Progenitor cell of endocrine pancreas (in vitro differentiated cells): Measurements from ENCODE around the gene METRN. TPM values are rescaled to one million over a fixed set of nuclear protein-coding genes. Genes with fewer than 3 reads are reported as not detected.
A peak's percentile ranks its signal among the peaks of the same experiment; 100 is the strongest.

Source experiments
- DNase-seq: peaks from one replicate; pipeline ENCODE4 v3.0.0; 2021; ENCODE audit warnings: low spot score; ENCODE audit not compliant: unreplicated experiment
- H3K27ac Mint-ChIP-seq: 2 replicates; pipeline ENCODE4 v1.8.0; 2021; ENCODE audit warnings: mild to moderate bottlenecking, moderate library complexity, mixed read lengths
- H3K27me3 Mint-ChIP-seq: 2 replicates; pipeline ENCODE4 v1.8.0; 2021; ENCODE audit warnings: mixed read lengths
- H3K36me3 Mint-ChIP-seq: 2 replicates; pipeline ENCODE4 v1.8.0; 2022; ENCODE audit warnings: mixed read lengths; ENCODE audit not compliant: insufficient read depth
- H3K4me1 Mint-ChIP-seq: 2 replicates; pipeline ENCODE4 v1.8.0; 2021; ENCODE audit warnings: low read depth, mixed read lengths
- H3K4me3 Mint-ChIP-seq: 2 replicates; pipeline ENCODE4 v1.8.0; 2021; ENCODE audit warnings: low read depth, mild to moderate bottlenecking, moderate library complexity, mixed read lengths
- H3K9me3 Mint-ChIP-seq: 2 replicates; pipeline ENCODE4 v1.8.0; 2021; ENCODE audit warnings: low read depth, mixed read lengths
- CTCF ChIP-seq: fragments of 200-600 bp; sonication (generic); IDR thresholded peaks from one replicate; pipeline ENCODE4 v1.5.0; 2021; ENCODE audit warnings: antibody characterized with exemption, mild to moderate bottlenecking; ENCODE audit not compliant: unreplicated experiment
- total RNA-seq: library from RNA; stranded (reverse); gene quantifications from 2 replicates; pipeline ENCODE4 v1.2.1, GENCODE V29; 2021

METRN gene
- total RNA-seq, 1 donor from 2014 or later: 107 TPM

- TF ChIP-seq CTCF: no peak
- no peaks in the 10 kb centered on the region for H3K9me3 Mint-ChIP-seq
- peak overlapping the region; percentile 76 for H3K4me3 Mint-ChIP-seq
- no peaks in the 10 kb centered on the region for H3K27me3 Mint-ChIP-seq
- no peak for DNase-seq
- H3K27ac Mint-ChIP-seq: no peak overlapping the region
- no peaks in the 10 kb centered on the region for H3K36me3 Mint-ChIP-seq
- H3K4me1 Mint-ChIP-seq: peaks cover 2% of the 10 kb centered on the region
These were observed 46.3 kb upstream of the METRN start for GRCh38 chr16:668519-669171.

DNA sequence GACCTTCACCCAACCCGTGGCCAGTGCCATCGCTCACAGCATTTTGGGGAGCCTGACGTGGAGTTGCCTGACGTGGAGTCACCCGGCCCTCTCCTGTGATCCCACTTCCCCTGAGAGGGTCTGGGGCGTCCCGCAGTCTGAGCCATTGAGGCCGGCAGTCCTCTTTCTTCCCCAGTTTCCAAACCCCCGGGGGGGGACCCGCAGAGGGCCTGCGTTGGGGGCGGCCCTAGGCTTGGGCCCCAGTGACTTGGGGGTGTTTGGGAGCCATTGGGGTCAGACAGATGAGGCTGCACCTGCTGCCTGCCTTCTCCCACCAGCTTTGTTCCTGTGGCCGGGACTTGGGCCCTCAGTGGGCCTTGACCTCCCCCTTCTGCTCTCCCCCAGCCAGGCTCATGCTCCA lies 45.3 kb upstream of the METRN start:
- H3K4me1 Mint-ChIP-seq: peaks cover 2% of the 10 kb centered on the region
- H3K36me3 Mint-ChIP-seq: no peaks in the 10 kb centered on the region
- H3K9me3 Mint-ChIP-seq: no peaks in the 10 kb centered on the region
- no peak for TF ChIP-seq CTCF
- no peak for DNase-seq
- H3K27ac Mint-ChIP-seq: no peak overlapping the region
- peak overlapping the region; percentile 60 for H3K4me3 Mint-ChIP-seq
- no peaks in the 10 kb centered on the region for H3K27me3 Mint-ChIP-seq

- H3K9me3 Mint-ChIP-seq: no peaks in the 10 kb centered on the region
- H3K36me3 Mint-ChIP-seq: no peaks in the 10 kb centered on the region
- H3K27ac Mint-ChIP-seq: no peak overlapping the region
- H3K27me3 Mint-ChIP-seq: peaks cover 4% of the 10 kb centered on the region
- DNase-seq: no peak
- no peak for TF ChIP-seq CTCF
- no peak overlapping the region for H3K4me3 Mint-ChIP-seq
- H3K4me1 Mint-ChIP-seq: peaks cover 2% of the 10 kb centered on the region
These were observed 44.2 kb upstream of the METRN start for GRCh38 chr16:670485-671352.

DNA sequence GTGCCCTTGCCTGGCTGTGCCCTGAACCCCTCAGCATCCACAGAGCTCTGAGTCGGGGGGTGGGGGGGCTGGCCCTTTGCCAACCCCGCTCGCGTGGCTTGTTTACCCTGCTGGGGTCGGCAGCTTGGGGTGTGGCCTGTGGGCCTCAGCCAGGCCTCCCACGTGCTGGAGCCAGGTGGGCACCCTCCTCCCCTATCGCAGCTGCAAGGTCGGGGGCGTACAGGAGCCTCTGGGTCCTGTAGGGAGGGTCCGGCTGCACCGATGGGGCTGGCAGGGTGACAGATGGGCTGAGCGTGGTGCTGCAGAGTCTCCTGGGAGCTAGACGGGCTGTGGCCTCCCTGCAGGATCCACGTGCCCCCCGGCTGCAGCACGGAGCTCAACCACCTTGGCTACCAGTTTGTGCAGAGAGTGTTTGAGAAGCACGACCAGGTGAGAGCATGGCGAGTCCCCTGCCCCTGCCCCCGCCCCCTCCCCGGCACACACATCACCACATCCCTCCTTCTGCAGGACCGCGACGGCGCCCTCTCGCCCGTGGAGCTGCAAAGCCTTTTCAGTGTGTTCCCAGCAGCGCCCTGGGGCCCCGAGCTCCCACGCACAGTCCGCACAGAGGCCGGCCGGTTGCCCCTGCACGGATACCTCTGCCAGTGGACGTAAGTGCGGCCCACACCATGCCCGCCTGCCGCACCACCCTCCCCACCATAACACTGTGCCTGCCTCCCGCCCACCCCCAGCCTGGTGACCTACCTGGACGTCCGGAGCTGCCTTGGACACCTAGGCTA lies 43.4 kb upstream of the METRN start:
- no peak for TF ChIP-seq CTCF
- Mint-ChIP-seq H3K4me3 (no peak overlapping the region), H3K27me3 (peaks cover 4% of the 10 kb centered on the region), H3K4me1 (peaks cover 2% of the 10 kb centered on the region), H3K36me3 (no peaks in the 10 kb centered on the region), H3K9me3 (no peaks in the 10 kb centered on the region), H3K27ac (no peak overlapping the region)
- no peak for DNase-seq

GRCh38 chr16:672371-672770 lies 42.5 kb upstream of the METRN start:
- Mint-ChIP-seq H3K4me1 (peaks cover 2% of the 10 kb centered on the region), H3K27ac (no peak overlapping the region), H3K36me3 (no peaks in the 10 kb centered on the region), H3K4me3 (no peak overlapping the region), H3K27me3 (peaks cover 4% of the 10 kb centered on the region), H3K9me3 (no peaks in the 10 kb centered on the region)
- no peak for DNase-seq
- TF ChIP-seq CTCF: no peak
